Measurements from ENCODE around the gene HAP1. TPM values are rescaled to one million over a fixed set of nuclear protein-coding genes. Genes with fewer than 3 reads are reported as not detected.
A peak's percentile ranks its signal among the peaks of the same experiment; 100 is the strongest.

HAP1 gene
- total RNA-seq, 1 experiment from 2014 or later = 3.2 TPM

DNA sequence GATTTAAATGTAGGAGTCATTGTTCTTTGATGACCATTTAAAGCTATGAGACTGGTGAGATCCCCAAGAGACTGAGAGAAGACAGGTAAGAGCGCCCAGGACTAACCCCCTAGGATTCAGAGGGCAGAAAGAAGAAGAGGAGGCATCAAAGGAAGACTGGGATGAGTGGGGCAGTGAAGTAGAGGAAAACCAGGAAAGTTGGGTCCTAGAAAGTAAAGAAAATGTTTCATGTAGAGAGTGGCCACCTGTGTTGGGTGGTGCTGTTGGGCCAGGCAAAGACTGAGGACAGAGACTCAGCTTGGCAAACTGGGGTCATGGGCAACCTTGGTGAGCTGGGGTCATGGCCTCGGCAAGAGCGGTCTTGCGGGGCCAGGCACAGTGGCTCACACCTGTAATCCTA, 1.3 kb upstream of the HAP1 start:
- H3K27me3 ChIP-seq (replicated peaks; ENCODE audit: control insufficient read depth, insufficient read depth, low read length) = no peaks in the 10 kb centered on the region; the same call in none of the 2 replicates
- Mint-ChIP-seq H3K27ac (ENCODE audit: unreplicated experiment) (no peak overlapping the region), H3K4me1 (ENCODE audit: low read depth, unreplicated experiment) (peaks cover 21% of the 10 kb centered on the region), H3K36me3 (ENCODE audit: insufficient read depth, unreplicated experiment) (peaks cover 6% of the 10 kb centered on the region), H3K4me3 (ENCODE audit: unreplicated experiment) (no peak overlapping the region), H3K27me3 (ENCODE audit: insufficient read depth, unreplicated experiment) (peaks cover 15% of the 10 kb centered on the region), H3K9me3 (ENCODE audit: unreplicated experiment) (no peaks in the 10 kb centered on the region)
- no peak overlapping the region for H3K4me3 ChIP-seq (ENCODE audit: low read depth, low read length)
- no peaks in the 10 kb centered on the region for H3K9me3 ChIP-seq
- peaks cover 31% of the 10 kb centered on the region for H3K4me1 ChIP-seq
- DNase-seq = no peak
- no peaks in the 10 kb centered on the region for H3K36me3 ChIP-seq (ENCODE audit: control insufficient read depth, insufficient read depth, low read length)
- ChIA-PET CTCF (interaction anchor here (0.7 kb wide), 1 partner anchor 34 kb away, joined by 4 read pairs; no protein-coding TSS in a partner anchor), POLR2A (interaction anchor here (0.7 to 1.9 kb wide), 2 partner anchors 50 to 65 kb away, joined by 5 to 7 read pairs; no protein-coding TSS in a partner anchor)
- no TSS peak for BruUV-seq (replicated peaks)
- intact Hi-C loops (cut with micrococcal nuclease; ENCODE audit: unreplicated experiment) = no loop called here
- no peak for TF ChIP-seq CTCF (IDR thresholded peaks at IDR 0.05; ENCODE audit: insufficient read depth in 1 of 2, low read depth in 1 of 2, low read length in 1 of 2, severe bottlenecking in 1 of 2, unreplicated experiment in 1 of 2)

DNA sequence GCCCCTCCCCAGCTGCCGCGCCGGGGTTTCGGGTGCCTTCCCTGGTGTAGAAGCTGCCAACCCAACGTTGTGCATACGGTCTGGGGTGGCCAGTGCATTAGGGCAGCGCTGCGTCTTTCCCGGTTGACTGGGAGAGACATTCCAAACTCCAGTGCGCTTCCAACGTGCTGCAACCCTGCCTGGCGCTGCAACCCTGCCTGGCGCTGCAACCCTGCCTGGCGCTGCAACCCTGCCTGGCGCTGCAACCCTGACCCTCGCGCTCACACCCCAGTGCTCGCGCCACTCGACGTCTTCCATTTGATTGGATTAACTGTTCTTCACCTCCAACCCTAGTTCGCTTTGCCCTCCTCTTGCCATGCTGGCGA, 488 bp upstream of the HAP1 start:
- peaks cover 6% of the 10 kb centered on the region for H3K36me3 Mint-ChIP-seq (ENCODE audit: insufficient read depth, unreplicated experiment)
- no peaks in the 10 kb centered on the region for H3K9me3 Mint-ChIP-seq (ENCODE audit: unreplicated experiment)
- H3K27me3 Mint-ChIP-seq (ENCODE audit: insufficient read depth, unreplicated experiment) = peaks cover 15% of the 10 kb centered on the region
- TF ChIP-seq CTCF (IDR thresholded peaks at IDR 0.05; ENCODE audit: insufficient read depth in 1 of 2, low read depth in 1 of 2, low read length in 1 of 2, severe bottlenecking in 1 of 2, unreplicated experiment in 1 of 2) = no peak
- H3K4me3 ChIP-seq (ENCODE audit: low read depth, low read length) = peak overlapping the region; percentile 73
- H3K27ac Mint-ChIP-seq (ENCODE audit: unreplicated experiment) = peak overlapping the region; percentile 60
- H3K4me1 ChIP-seq = peaks cover 29% of the 10 kb centered on the region
- CTCF ChIA-PET = no interaction called here
- DNase-seq = no peak
- H3K4me1 Mint-ChIP-seq (ENCODE audit: low read depth, unreplicated experiment) = peaks cover 20% of the 10 kb centered on the region
- POLR2A ChIA-PET = interaction anchor here (0.5 to 1.9 kb wide), 6 partner anchors 46 to 315 kb away, joined by 3 to 11 read pairs (median 6); partner anchors contain the start of genes EIF1 and KLHL11
- H3K9me3 ChIP-seq = no peaks in the 10 kb centered on the region
- no TSS peak for BruUV-seq (replicated peaks)
- H3K27me3 ChIP-seq (replicated peaks; ENCODE audit: control insufficient read depth, insufficient read depth, low read length) = no peaks in the 10 kb centered on the region; the same call in none of the 2 replicates
- intact Hi-C loops (cut with micrococcal nuclease; ENCODE audit: unreplicated experiment) = no loop called here
- peak overlapping the region; percentile 82 for H3K4me3 Mint-ChIP-seq (ENCODE audit: unreplicated experiment)
- H3K36me3 ChIP-seq (ENCODE audit: control insufficient read depth, insufficient read depth, low read length) = no peaks in the 10 kb centered on the region

- POLR2A ChIA-PET = interaction anchor here (0.6 to 1.9 kb wide), 4 partner anchors 38 to 233 kb away, joined by 3 to 11 read pairs (median 6); partner anchors contain the start of gene CNP
- Mint-ChIP-seq H3K27ac (ENCODE audit: unreplicated experiment) (no peak overlapping the region), H3K4me1 (ENCODE audit: low read depth, unreplicated experiment) (peaks cover 13% of the 10 kb centered on the region), H3K9me3 (ENCODE audit: unreplicated experiment) (no peaks in the 10 kb centered on the region), H3K36me3 (ENCODE audit: insufficient read depth, unreplicated experiment) (no peaks in the 10 kb centered on the region), H3K4me3 (ENCODE audit: unreplicated experiment) (peak overlapping the region; percentile 82), H3K27me3 (ENCODE audit: insufficient read depth, unreplicated experiment) (peaks cover 15% of the 10 kb centered on the region)
- Histone ChIP-seq H3K4me3 (ENCODE audit: low read depth, low read length) (peak overlapping the region; percentile 73), H3K4me1 (peaks cover 18% of the 10 kb centered on the region), H3K9me3 (no peaks in the 10 kb centered on the region), H3K27me3 (replicated peaks; ENCODE audit: control insufficient read depth, insufficient read depth, low read length) (no peaks in the 10 kb centered on the region; the same call in none of the 2 replicates), H3K36me3 (ENCODE audit: control insufficient read depth, insufficient read depth, low read length) (no peaks in the 10 kb centered on the region)
- BruUV-seq (replicated peaks) = no TSS peak
- CTCF ChIA-PET = interaction anchor here (0.6 kb wide), 1 partner anchor 10 kb away, joined by 4 read pairs; no protein-coding TSS in a partner anchor
- no peak for TF ChIP-seq CTCF (IDR thresholded peaks at IDR 0.05; ENCODE audit: insufficient read depth in 1 of 2, low read depth in 1 of 2, low read length in 1 of 2, severe bottlenecking in 1 of 2, unreplicated experiment in 1 of 2)
- no peak for DNase-seq
- intact Hi-C loops (cut with micrococcal nuclease; ENCODE audit: unreplicated experiment) = no loop called here
Observed at GRCh38 chr17:41733348-41734138, 900 bp downstream of the HAP1 start.

Measured in Caco-2 (cell line).